ENCODE measurements around the gene C9orf152. TPM values are rescaled to one million over a fixed set of nuclear protein-coding genes. Genes with fewer than 3 reads are reported as not detected.

C9orf152 gene
- total RNA-seq, 4 donors from 2014 or later: 0.17 TPM; not detected in 3

DNA sequence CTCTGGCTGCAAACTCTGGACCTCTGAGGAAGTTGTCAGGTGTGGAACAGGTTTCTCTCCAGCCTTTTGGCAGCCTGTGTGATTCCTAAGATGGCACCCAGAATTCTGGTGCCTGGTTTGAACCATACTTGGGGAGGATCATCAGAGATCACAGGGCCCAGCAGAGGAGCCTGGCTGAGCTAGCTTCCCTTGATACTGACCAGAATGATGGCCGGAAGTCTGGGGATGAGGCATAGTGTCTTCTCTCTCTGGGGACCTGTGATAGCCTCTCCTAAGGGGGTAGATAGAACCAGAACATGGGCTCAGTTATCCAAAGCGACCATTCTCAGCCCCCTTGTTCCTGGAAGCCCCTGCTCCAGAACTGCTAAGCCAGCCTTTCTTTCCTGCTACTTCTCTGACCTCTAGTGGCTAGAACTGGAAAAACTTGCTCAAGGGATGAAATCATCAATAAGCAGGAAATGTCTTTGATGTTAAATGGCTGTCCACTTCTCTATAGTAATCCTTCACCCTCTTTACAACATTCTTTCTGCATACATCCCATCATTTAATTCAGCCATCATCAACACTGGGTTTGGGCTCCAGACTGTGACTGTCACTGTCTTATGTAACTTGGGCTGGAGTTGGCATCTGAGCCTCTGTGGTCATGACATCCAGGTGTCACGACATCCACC is 55.1 kb downstream of the C9orf152 start:
- WGBS, 2 donors (ENCODE audit: low coverage in 1 of 2): 0 to 31% methylated on average over 1 to 2 of the region's 3 CpGs
- H3K27ac ChIP-seq: peak overlapping the region in 2 of 4 donors; percentile 20 to 39
- ATAC-seq: no peak

More for the DNA sequence above, 55.1 kb downstream of the C9orf152 start:
- Histone ChIP-seq H3K4me3 (no peak overlapping the region), H3K27me3 (no peaks in the 10 kb centered on the region), H3K36me3 (peaks cover 0 to 5% of the 10 kb centered on the region in 2 donors), H3K4me1 (peaks cover 0 to 80% (median 27%) of the 10 kb centered on the region in 3 donors), H3K9me3 (no peaks in the 10 kb centered on the region)
- TF ChIP-seq, protein P1, sequence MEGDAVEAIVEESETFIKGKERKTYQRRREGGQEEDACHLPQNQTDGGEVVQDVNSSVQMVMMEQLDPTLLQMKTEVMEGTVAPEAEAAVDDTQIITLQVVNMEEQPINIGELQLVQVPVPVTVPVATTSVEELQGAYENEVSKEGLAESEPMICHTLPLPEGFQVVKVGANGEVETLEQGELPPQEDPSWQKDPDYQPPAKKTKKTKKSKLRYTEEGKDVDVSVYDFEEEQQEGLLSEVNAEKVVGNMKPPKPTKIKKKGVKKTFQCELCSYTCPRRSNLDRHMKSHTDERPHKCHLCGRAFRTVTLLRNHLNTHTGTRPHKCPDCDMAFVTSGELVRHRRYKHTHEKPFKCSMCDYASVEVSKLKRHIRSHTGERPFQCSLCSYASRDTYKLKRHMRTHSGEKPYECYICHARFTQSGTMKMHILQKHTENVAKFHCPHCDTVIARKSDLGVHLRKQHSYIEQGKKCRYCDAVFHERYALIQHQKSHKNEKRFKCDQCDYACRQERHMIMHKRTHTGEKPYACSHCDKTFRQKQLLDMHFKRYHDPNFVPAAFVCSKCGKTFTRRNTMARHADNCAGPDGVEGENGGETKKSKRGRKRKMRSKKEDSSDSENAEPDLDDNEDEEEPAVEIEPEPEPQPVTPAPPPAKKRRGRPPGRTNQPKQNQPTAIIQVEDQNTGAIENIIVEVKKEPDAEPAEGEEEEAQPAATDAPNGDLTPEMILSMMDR (IDR thresholded peaks at IDR 0.05): peak; percentile 54 to 77 (median 70)
- no peak for TF ChIP-seq POLR2AphosphoS5 (IDR thresholded peaks at IDR 0.05)

Other genes with a start within 250 kb of the C9orf152 start
- 100 to 1,000 TPM; 134 to 276 (median 142) TPM for gene TXN, start 48.3 kb upstream of the C9orf152 start, total RNA-seq
- not detected for gene TXNDC8, start 129.7 kb upstream of the C9orf152 start, total RNA-seq